ENCODE results near the gene TEAD1.

GRCh38 chr11:12834630-12835029 is 160.4 kb downstream of the TEAD1 start:
- TF ChIP-seq CTCF (IDR thresholded peaks at IDR 0.05; ENCODE audit: insufficient read depth, low read length): no peak
- no peak for TF ChIP-seq SPI1 (IDR thresholded peaks at IDR 0.05; ENCODE audit: borderline replicate concordance, low read depth)
- no peak for TF ChIP-seq GABPA (IDR thresholded peaks at IDR 0.05; ENCODE audit: low read depth)
- TF ChIP-seq REST (IDR thresholded peaks at IDR 0.05; ENCODE audit: insufficient replicate concordance, low read depth): no peak
- TF ChIP-seq POLR2AphosphoS5 (IDR thresholded peaks at IDR 0.05; ENCODE audit: low read depth): no peak
